Prostate gland (tissue), 2 donors: Measurements from ENCODE around the gene LDB3. TPM values are rescaled to one million over a fixed set of nuclear protein-coding genes. Genes with fewer than 3 reads are reported as not detected.

ENCODE experiments used
- DNase-seq: peaks from one replicate; pipeline ENCODE4 v3.0.0-alpha.2; 2019; ENCODE audit warnings: low spot score
- H3K27ac ChIP-seq, 2 donors: fragments of 200-600 bp; sonication (generic); 2 replicates each; pipeline ENCODE4 v1.5.1; 2017 to 2019
- H3K27me3 ChIP-seq: fragments of 200-600 bp; sonication (generic); replicated peaks from 2 replicates; pipeline ENCODE4 v1.5.1; 2019; ENCODE audit not compliant: insufficient read depth
- H3K36me3 ChIP-seq, 2 donors: fragments of 200-600 bp; sonication (generic); 1 replicate in 1 of 2; 2 replicates in 1 of 2; pipeline versions ENCODE4 v1.5.1 to v1.8.1; 2017 to 2019
- H3K4me1 ChIP-seq: fragments of 200-600 bp; sonication (generic); replicated peaks from 2 replicates; pipeline ENCODE4 v1.5.1; 2019
- H3K4me3 ChIP-seq, 2 donors: fragments of 200-600 bp; sonication (generic); 2 replicates each; pipeline ENCODE4 v1.5.1; 2017 to 2019
- H3K9me3 ChIP-seq: fragments of 200-600 bp; sonication (generic); 2 replicates; pipeline ENCODE4 v1.5.1; 2017
- CTCF ChIP-seq, 4 experiments: fragments of 200-600 bp in 2 of 4; fragments of 450-650 bp in 2 of 4; sonication (generic) in 2 of 4; IDR thresholded peaks; 1 replicate in 3 of 4; 2 replicates in 1 of 4; pipeline ENCODE4 v1.5.1; 2016 to 2019; ENCODE audit warnings: antibody characterized with exemption in 4 of 4, mild to moderate bottlenecking in 2 of 4, moderate library complexity in 2 of 4
- POLR2A ChIP-seq: fragments of 450-650 bp; IDR thresholded peaks from one replicate; pipeline ENCODE4 v1.6.1; 2016; ENCODE audit warnings: antibody characterized with exemption, mild to moderate bottlenecking
- POLR2AphosphoS5 ChIP-seq: sonication (generic); formaldehyde crosslinking; IDR thresholded peaks from one replicate; pipeline ENCODE4 v1.6.1; 2017; ENCODE audit warnings: antibody characterized with exemption
- WGBS: methylation state at CpG from one replicate; pipeline ENCODE4 v1.1.5; 2018; 5-methylcytosine and 5-hydroxymethylcytosine counted together
- intact Hi-C: fragments of 100-400 bp; cut with DNase I; formaldehyde crosslinking; loops from one replicate; pipeline ENCODE4 v1.14.2; 2022
- total RNA-seq, 2 donors: library from RNA; depleted of rRNA; stranded (reverse); fragments of >200 nt; gene quantifications; one replicate each; pipeline ENCODE4 v1.1.0, GENCODE V29; 2016

Gene LDB3
- total RNA-seq, 2 donors from 2014 or later, result 10.8 to 13.0 TPM

DNA sequence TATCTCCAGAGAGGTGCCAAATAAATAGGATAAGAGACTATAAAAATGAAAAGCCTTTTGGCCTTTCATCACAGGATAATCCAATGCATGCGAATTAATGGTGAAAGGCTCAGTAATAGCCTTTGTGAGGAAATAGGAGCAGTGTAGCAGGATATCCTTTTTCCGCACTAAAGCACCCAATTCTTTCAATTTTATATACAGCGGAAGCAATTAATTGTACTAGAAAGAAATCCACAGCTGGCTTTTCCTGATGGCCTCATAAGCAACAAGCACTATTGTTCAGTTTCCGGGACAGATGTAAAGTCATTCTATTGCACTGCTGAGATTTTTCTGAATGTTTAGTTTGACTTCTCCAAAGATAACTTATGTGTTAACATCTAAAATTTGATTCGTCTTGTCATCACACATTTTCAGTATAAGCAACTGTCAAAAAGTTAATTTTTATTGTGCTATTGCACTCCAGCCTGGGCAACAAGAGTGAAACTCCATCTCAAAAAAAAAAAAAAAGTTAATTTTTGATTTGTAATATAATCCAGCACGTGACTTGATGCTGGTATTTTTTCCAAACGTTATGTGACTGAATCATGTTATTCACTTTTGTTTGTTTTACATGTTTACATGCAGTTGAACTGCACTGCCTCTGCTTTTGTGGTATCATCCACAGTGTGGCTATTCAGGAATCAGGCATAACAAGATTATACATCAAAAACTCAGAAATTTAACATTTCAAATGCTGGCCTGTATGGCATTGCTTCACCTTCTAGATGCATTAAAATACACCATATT lies 79.7 kb downstream of the LDB3 start:
- H3K9me3 ChIP-seq, result no peaks in the 10 kb centered on the region
- H3K36me3 ChIP-seq, result no peaks in the 10 kb centered on the region
- TF ChIP-seq POLR2A (no peak), POLR2AphosphoS5 (peak; percentile 63), CTCF (IDR thresholded peaks at IDR 0.05) (no peak)
- H3K27me3 ChIP-seq, result no peaks in the 10 kb centered on the region
- no peak overlapping the region for H3K4me3 ChIP-seq
- intact Hi-C loops, result no loop called here
- DNase-seq, result no peak
- 30% methylated on average over 7 of the region's 7 CpGs for WGBS
- H3K27ac ChIP-seq, result peak overlapping the region in 1 of 2 donors; percentile 49
- H3K4me1 ChIP-seq, result peaks cover 5% of the 10 kb centered on the region

- intact Hi-C loops, result no loop called here
- DNase-seq, result no peak
- H3K9me3 ChIP-seq, result no peaks in the 10 kb centered on the region
- TF ChIP-seq POLR2AphosphoS5, result no peak
- TF ChIP-seq CTCF (IDR thresholded peaks at IDR 0.05), result no peak
- no peak for TF ChIP-seq POLR2A
- peaks cover 13% of the 10 kb centered on the region for H3K4me1 ChIP-seq
- no peak overlapping the region for H3K4me3 ChIP-seq
- H3K27ac ChIP-seq, result peak overlapping the region in 1 of 2 donors; percentile 24
- H3K27me3 ChIP-seq, result no peaks in the 10 kb centered on the region
- no peaks in the 10 kb centered on the region for H3K36me3 ChIP-seq
- 92% methylated on average over 9 of the region's 9 CpGs for WGBS
Measured at GRCh38 chr10:86749854-86750253, 81.5 kb downstream of the LDB3 start.

DNA sequence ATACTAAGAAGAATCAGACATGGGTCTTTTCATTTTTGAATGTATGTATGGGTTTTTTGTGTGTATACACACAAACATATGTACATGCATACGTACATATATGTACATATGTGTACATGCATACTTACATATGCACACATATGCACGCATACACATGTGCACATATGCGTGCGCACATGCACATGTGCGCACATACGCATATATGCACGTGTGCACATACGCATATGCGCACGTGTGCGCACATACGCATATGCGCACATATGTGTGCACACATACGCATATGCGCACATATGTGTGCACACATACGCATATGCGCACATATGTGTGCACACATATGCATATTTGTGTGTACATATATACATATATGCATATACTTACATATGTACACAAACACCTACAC lies 83.2 kb downstream of the LDB3 start:
- H3K27ac ChIP-seq, result no peak overlapping the region
- no peaks in the 10 kb centered on the region for H3K27me3 ChIP-seq
- no peak for TF ChIP-seq POLR2AphosphoS5
- peaks cover 13% of the 10 kb centered on the region for H3K4me1 ChIP-seq
- no peaks in the 10 kb centered on the region for H3K36me3 ChIP-seq
- H3K9me3 ChIP-seq, result no peaks in the 10 kb centered on the region
- intact Hi-C loops, result no loop called here
- no peak for DNase-seq
- no peak overlapping the region for H3K4me3 ChIP-seq
- 97% methylated on average over 17 of the region's 17 CpGs for WGBS

DNA sequence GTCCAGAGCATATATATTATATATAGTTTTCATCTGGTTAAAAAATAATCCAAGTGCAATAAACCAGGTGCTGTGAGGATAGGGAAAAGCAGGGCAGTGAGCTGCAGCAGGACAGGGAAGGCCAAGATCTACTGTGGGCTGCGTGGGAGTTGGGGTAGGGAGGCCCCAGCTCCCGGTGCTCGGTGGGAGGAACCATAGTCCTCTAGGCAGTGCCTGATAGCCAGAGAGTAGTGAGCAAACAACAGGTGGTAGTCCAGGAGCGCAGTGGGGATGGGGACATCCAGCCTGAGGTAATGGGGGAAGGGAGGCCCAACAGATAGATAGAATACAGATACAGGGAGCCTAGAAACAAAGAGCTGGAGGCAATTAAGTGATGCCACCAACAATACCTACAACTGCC lies 84.0 kb downstream of the LDB3 start:
- intact Hi-C loops, result no loop called here
- DNase-seq, result no peak

GRCh38 chr10:86753051-86753450 lies 84.7 kb downstream of the LDB3 start:
- 93% methylated on average over 2 of the region's 2 CpGs for WGBS
- peaks cover 13% of the 10 kb centered on the region for H3K4me1 ChIP-seq
- TF ChIP-seq CTCF (IDR thresholded peaks at IDR 0.05) (no peak), POLR2A (no peak), POLR2AphosphoS5 (no peak)
- DNase-seq, result no peak
- H3K36me3 ChIP-seq, result no peaks in the 10 kb centered on the region
- H3K27me3 ChIP-seq, result no peaks in the 10 kb centered on the region
- H3K4me3 ChIP-seq, result no peak overlapping the region
- intact Hi-C loops, result no loop called here
- H3K27ac ChIP-seq, result peak overlapping the region; percentile 95 to 96
- no peaks in the 10 kb centered on the region for H3K9me3 ChIP-seq

More for the DNA sequence above, 84.0 kb downstream of the LDB3 start:
- H3K36me3 ChIP-seq, result no peaks in the 10 kb centered on the region
- no peaks in the 10 kb centered on the region for H3K27me3 ChIP-seq
- H3K27ac ChIP-seq, result no peak overlapping the region
- H3K4me1 ChIP-seq, result peaks cover 13% of the 10 kb centered on the region
- WGBS, result 82% methylated on average over 4 of the region's 4 CpGs
- TF ChIP-seq POLR2A (no peak), CTCF (IDR thresholded peaks at IDR 0.05) (no peak), POLR2AphosphoS5 (no peak)
- no peak overlapping the region for H3K4me3 ChIP-seq
- H3K9me3 ChIP-seq, result no peaks in the 10 kb centered on the region
